HG02981 (cell line): ENCODE measurements around the gene TMCO1.
"Not testable (repeated sequence)": the region's sequence is repeated elsewhere in the genome, so short reads cannot be mapped to it uniquely, and the experiment has no call there.

Experiments
- ATAC-seq: cut with Tn5 transposase; IDR thresholded peaks from one replicate; pipeline ENCODE4 v1.9.1; 2021; ENCODE audit warnings: mild to moderate bottlenecking, moderate library complexity; ENCODE audit not compliant: unreplicated experiment

The TMCO1 gene

GRCh38 chr1:165688046-165688445 lies 80.6 kb downstream of the TMCO1 start:
- no peak for ATAC-seq

GRCh38 chr1:165686971-165687433 lies 81.7 kb downstream of the TMCO1 start:
- ATAC-seq = peak; percentile 35

- ATAC-seq = peak; percentile 59
Measured at GRCh38 chr1:165686121-165686970, 82.3 kb downstream of the TMCO1 start.

GRCh38 chr1:165683848-165684485 lies 84.7 kb downstream of the TMCO1 start:
- ATAC-seq = no peak

GRCh38 chr1:165680773-165681172 lies 87.9 kb downstream of the TMCO1 start:
- not testable (repeated sequence) for ATAC-seq

GRCh38 chr1:165680303-165680702 lies 88.4 kb downstream of the TMCO1 start:
- ATAC-seq = no peak

GRCh38 chr1:165679282-165680036 lies 89.2 kb downstream of the TMCO1 start:
- no peak for ATAC-seq

GRCh38 chr1:165678509-165678908 lies 90.2 kb downstream of the TMCO1 start:
- ATAC-seq = no peak
